K562 (cell line): ENCODE results near the gene SPPL3. TPM values are rescaled to one million over a fixed set of nuclear protein-coding genes. Genes with fewer than 3 reads are reported as not detected.
A peak's percentile ranks its signal among the peaks of the same experiment; 100 is the strongest.

Experiments used
- ATAC-seq: fragments of 200-7000 bp; cut with Tn5 transposase; 3 replicates; pipeline ENCODE4 v1.9.1; 2020; ENCODE audit warnings: moderate library complexity
- BruUV-seq: library from RNA; stranded (reverse); fragments of 400-500 nt; replicated peaks from 2 replicates; lab custom pipeline; 2021; lab: Mats Ljungman, UMichigan
- CTCF ChIA-PET: fragments of 300-600 bp; formaldehyde crosslinking; extraction: SDS; loops from one replicate; lab custom pipeline; 2021; ENCODE audit warnings: low intra/inter-chr PET ratio; lab: Yijun Ruan, JAX
- POLR2A ChIA-PET: fragments of 300-600, 350-650 bp; sonication (Branson Sonifier 250); formaldehyde crosslinking; extraction: SDS; loops from one replicate; lab custom pipeline; 2021; ENCODE audit warnings: antibody characterized with exemption, inconsistent platforms; lab: Yijun Ruan, JAX
- DNase-seq, 4 experiments: peaks; one replicate each; pipeline versions ENCODE4 v3.0.0 to v3.0.0-alpha.2; 2011 to 2018; ENCODE audit warnings: low spot score in 3 of 4, mixed read lengths in 3 of 4; ENCODE audit errors: extremely low read depth in 1 of 4
- FAIRE-seq: peaks from 2 replicates; lab custom pipeline; 2011; peaks lifted over from hg19 to GRCh38; lab: Jason Lieb, UNC
- H2AFZ ChIP-seq: 2 replicates; pipeline ENCODE4 v1.6.0; 2011; ENCODE audit warnings: low read depth, low read length, control low read depth, inconsistent platforms
- H3K27ac ChIP-seq: fragments of 200-600 bp; 3 replicates; pipeline ENCODE4 v1.8.0; 2011; ENCODE audit warnings: low read depth, mild to moderate bottlenecking, control low read depth, inconsistent platforms, low read length, moderate library complexity, mixed read lengths; ENCODE audit errors: extremely low read depth
- H3K27me3 ChIP-seq, 2 experiments: fragments of 300-600 bp in 1 of 2; 2 replicates in 1 of 2; 3 replicates in 1 of 2; pipeline versions ENCODE4 v1.6.0 to v1.8.0; 2011; ENCODE audit warnings: inconsistent platforms in 2 of 2, low read length in 2 of 2, mild to moderate bottlenecking in 1 of 2, mixed read lengths in 1 of 2, moderate library complexity in 1 of 2; ENCODE audit not compliant: control insufficient read depth in 2 of 2, insufficient read depth in 2 of 2
- H3K36me3 ChIP-seq: fragments of 300-600 bp; 3 replicates; pipeline ENCODE4 v1.8.0; 2011; ENCODE audit warnings: mild to moderate bottlenecking, low read length, inconsistent platforms; ENCODE audit not compliant: control insufficient read depth, insufficient read depth
- H3K4me1 ChIP-seq, 2 experiments: fragments of 200-600 bp in 1 of 2; replicated peaks in 1 of 2; 2 replicates in 1 of 2; 3 replicates in 1 of 2; pipeline versions ENCODE4 v1.5.1 to v1.8.0; 2011; ENCODE audit warnings: inconsistent platforms in 2 of 2, low read length in 2 of 2, mild to moderate bottlenecking in 1 of 2, mixed read lengths in 1 of 2, moderate library complexity in 1 of 2; ENCODE audit not compliant: control insufficient read depth in 2 of 2, insufficient read depth in 2 of 2
- H3K4me2 ChIP-seq: 2 replicates; pipeline ENCODE4 v1.6.1; 2011; ENCODE audit warnings: low read length, control low read depth, inconsistent platforms, mixed read lengths; ENCODE audit not compliant: insufficient read depth
- H3K4me3 ChIP-seq: fragments of 200-600 bp; sonication (generic), shearing (Covaris generic); 2 replicates; pipeline ENCODE4 v1.5.1; 2016; ENCODE audit warnings: control low read depth, inconsistent platforms
- H3K79me2 ChIP-seq: fragments of 200-600 bp; 3 replicates; pipeline ENCODE4 v1.8.0; 2011; ENCODE audit warnings: low read length, inconsistent platforms; ENCODE audit not compliant: control insufficient read depth, insufficient read depth
- H3K9ac ChIP-seq, 2 experiments: 2 replicates each; pipeline versions ENCODE4 v1.6.0 to v1.6.1; 2011; ENCODE audit warnings: low read depth in 2 of 2, low read length in 2 of 2, control low read depth in 1 of 2, inconsistent platforms in 1 of 2, mild to moderate bottlenecking in 1 of 2, mixed read lengths in 1 of 2; ENCODE audit not compliant: insufficient read depth in 1 of 2
- H3K9me1 ChIP-seq: one replicate; pipeline ENCODE4 v1.6.0; 2011; ENCODE audit warnings: inconsistent platforms, mild to moderate bottlenecking, low read length, moderate library complexity; ENCODE audit not compliant: control insufficient read depth, insufficient read depth
- H3K9me3 ChIP-seq: replicated peaks from 2 replicates; pipeline ENCODE4 v1.5.1; 2011; ENCODE audit warnings: low read depth, low read length, inconsistent platforms; ENCODE audit not compliant: control insufficient read depth, insufficient read depth
- H4K20me1 ChIP-seq: replicated peaks from 2 replicates; pipeline ENCODE4 v1.6.1; 2011; ENCODE audit warnings: low read length, inconsistent platforms, mixed read lengths; ENCODE audit not compliant: control insufficient read depth, insufficient read depth
- ADNP ChIP-seq: fragments of 200-800 bp; sonication (Bioruptor generic); IDR thresholded peaks from 2 replicates; pipeline ENCODE4 v1.6.1; 2016; ENCODE audit warnings: missing genetic modification characterization, missing compliant biosample characterization
- BCOR ChIP-seq: fragments of 450-650 bp; IDR thresholded peaks from 2 replicates; pipeline ENCODE4 v1.6.1; 2016
- CBX1 ChIP-seq: sonication (generic); IDR thresholded peaks from 2 replicates; pipeline ENCODE4 v1.6.1; 2016; ENCODE audit warnings: antibody characterized with exemption, low read depth, mild to moderate bottlenecking
- CEBPZ ChIP-seq: fragments of 150-350 bp; IDR thresholded peaks from 2 replicates; pipeline ENCODE4 v1.6.1; 2014; ENCODE audit warnings: low read depth, mild to moderate bottlenecking, low read length, borderline replicate concordance
- GTF2A2 ChIP-seq: IDR thresholded peaks from 2 replicates; pipeline ENCODE4 v1.6.1; 2016; ENCODE audit warnings: mild to moderate bottlenecking, missing genetic modification characterization, missing compliant biosample characterization
- HDAC2 ChIP-seq: fragments of 450-650 bp; IDR thresholded peaks from 2 replicates; pipeline ENCODE4 v1.6.1; 2016; ENCODE audit warnings: mild to moderate bottlenecking
- HMG20A ChIP-seq: fragments of 450-650 bp; formaldehyde crosslinking; conservative IDR thresholded peaks from 2 replicates; pipeline ENCODE4 v1.4.0; 2020; ENCODE audit warnings: mild to moderate bottlenecking, mixed read lengths
- HNRNPK ChIP-seq: fragments of 200-400 bp; formaldehyde crosslinking; IDR thresholded peaks from one replicate; pipeline ENCODE4 v1.6.1; 2018; ENCODE audit warnings: mild to moderate bottlenecking, low read depth, low read length; ENCODE audit not compliant: poor library complexity, severe bottlenecking
- KDM1A ChIP-seq, 2 experiments: fragments of 450-650 bp; IDR thresholded peaks; 2 replicates each; pipeline ENCODE4 v1.6.1; 2016; ENCODE audit warnings: mild to moderate bottlenecking in 2 of 2
- RBBP5 ChIP-seq: fragments of 200-600 bp; sonication (generic); IDR thresholded peaks from 2 replicates; pipeline ENCODE4 v1.6.1; 2012; ENCODE audit warnings: borderline replicate concordance, mild to moderate bottlenecking, low read length, control low read depth, inconsistent platforms; ENCODE audit not compliant: insufficient read depth, poor library complexity, severe bottlenecking
- RBM25 ChIP-seq: fragments of 200-400 bp; formaldehyde crosslinking; IDR thresholded peaks from 2 replicates; pipeline ENCODE4 v1.6.1; 2018; ENCODE audit warnings: low read length, low read depth, moderate library complexity; ENCODE audit not compliant: severe bottlenecking
- RBM39 ChIP-seq: fragments of 200-400 bp; formaldehyde crosslinking; optimal IDR thresholded peaks from 2 replicates; pipeline ENCODE3; 2018; ENCODE audit warnings: low read depth, low read length
- RCOR1 ChIP-seq, 2 experiments: IDR thresholded peaks; 2 replicates each; pipeline ENCODE4 v1.6.1; 2012; ENCODE audit warnings: low read depth in 2 of 2, low read length in 2 of 2, borderline replicate concordance in 1 of 2, improper control_type of control experiment in 1 of 2
- SIN3A ChIP-seq, 2 experiments: fragments of 150-350 bp in 1 of 2; IDR thresholded peaks; 2 replicates each; pipeline ENCODE4 v1.6.1; 2011 to 2016; ENCODE audit warnings: borderline replicate concordance in 2 of 2, low read depth in 2 of 2, low read length in 2 of 2, mild to moderate bottlenecking in 2 of 2, moderate library complexity in 2 of 2; ENCODE audit not compliant: control insufficient read depth in 1 of 2
- SMARCA5 ChIP-seq: fragments of 450-650 bp; IDR thresholded peaks from 2 replicates; pipeline ENCODE4 v1.6.1; 2016
- ZBTB43 ChIP-seq: sonication (generic); formaldehyde crosslinking; IDR thresholded peaks from 2 replicates; pipeline ENCODE4 v1.8.0; 2023; ENCODE audit warnings: mild to moderate bottlenecking, missing genetic modification reagents
- ZNF121 ChIP-seq: sonication (generic); formaldehyde crosslinking; conservative IDR thresholded peaks from 2 replicates; pipeline ENCODE4 v1.8.0; 2022; ENCODE audit warnings: missing genetic modification reagents
- ZNF133 ChIP-seq: fragments of 250-450 bp; sonication (Bioruptor Pico); IDR thresholded peaks from 2 replicates; pipeline ENCODE4 v1.4.0; 2020; ENCODE audit warnings: mild to moderate bottlenecking
- WGBS: fragments of 100-300 bp; shearing (Covaris generic); methylation state at CpG from one replicate; pipeline ENCODE4 v1.1.6; 2016; ENCODE audit warnings: low coverage, mixed read lengths; ENCODE audit not compliant: insufficient coverage; ENCODE audit errors: missing lambda C conversion rate; 5-methylcytosine and 5-hydroxymethylcytosine counted together
- in situ Hi-C: fragments of 300-500 bp; cut with MboI; formaldehyde crosslinking; loops from 4 replicates; pipeline ENCODE4 v1.15.0; 2018; ENCODE audit warnings: inconsistent platforms, mixed read lengths
- intact Hi-C: fragments of 100-400 bp; cut with micrococcal nuclease; formaldehyde crosslinking; loops from 2 replicates; pipeline ENCODE4 v1.14.2; 2022
- polyA plus RNA-seq, 8 experiments: library from polyadenylated mRNA; depleted of rRNA in 4 of 8; stranded (reverse) in 5 of 8; unstranded in 3 of 8; fragments of >200 nt; fragmentation: Nextera tagmentation in 2 of 8; fragmentation: Illumina TruSeq in 1 of 8; extraction: Ambion mirVana in 2 of 8; extraction: Trizol in 1 of 8; gene quantifications; 2 replicates each; pipeline versions ENCODE4 v1.2.1 to v1.2.3, GENCODE V29; 2011 to 2014; ENCODE audit warnings: inconsistent platforms in 1 of 8, missing spikeins in 1 of 8
- total RNA-seq, 7 experiments: library from RNA; depleted of rRNA in 6 of 7; stranded (reverse); fragments of >200 nt in 6 of 7; fragmentation: Illumina TruSeq in 2 of 7; extraction: Trizol in 2 of 7; gene quantifications; 2 replicates each; pipeline versions ENCODE4 v1.2.1 to v1.2.3, GENCODE V29; 2011 to 2021; ENCODE audit warnings: low replicate concordance in 1 of 7

The SPPL3 gene
- total and polyA plus RNA-seq, 9 of the 15 experiments (the other 6 are each of a cell fraction or from before 2014, with no cell fraction given) = 2.9 to 32.1 (median 7.1) TPM

GRCh38 chr12:120941412-120941811 is 37.3 kb upstream of the SPPL3 start:
- H2AFZ ChIP-seq = no peak overlapping the region
- H3K36me3 ChIP-seq = no peaks in the 10 kb centered on the region
- no peak overlapping the region for H3K27ac ChIP-seq
- in situ Hi-C loops (no loop called here), intact Hi-C loops (no loop called here)
- H3K27me3 ChIP-seq = peaks cover 5 to 7% of the 10 kb centered on the region in 2 experiments; a peak in 1 of 5 replicates
- no TSS peak for BruUV-seq
- 43% methylated on average over 4 of the region's 4 CpGs for WGBS
- DNase-seq (no peak), ATAC-seq (no peak), FAIRE-seq (no peak)
- no peak overlapping the region for H3K9ac ChIP-seq
- H3K4me2 ChIP-seq = no peak overlapping the region
- TF ChIP-seq SIN3A (IDR thresholded peaks at IDR 0.05; ENCODE audit: borderline replicate concordance in 2 of 2, control insufficient read depth in 1 of 2, low read depth in 2 of 2, low read length in 2 of 2) = no peak
- TF ChIP-seq CBX1 = no peak; the same call in 1 of the 2 replicates
- TF ChIP-seq BCOR = peak; percentile 94
- TF ChIP-seq RBM39 = no peak
- peak; percentile 99 for TF ChIP-seq RBM25
- TF ChIP-seq RCOR1 (IDR thresholded peaks at IDR 0.05; ENCODE audit: borderline replicate concordance in 1 of 2, low read depth in 2 of 2, low read length in 2 of 2) = peak in 1 of 2 experiments; percentile 46; a peak in 1 of 4 replicates
- TF ChIP-seq ZBTB43 (CRISPR knock-in tag) = no peak
- peak; percentile 85 for TF ChIP-seq ADNP (tag)
- peak; percentile 65 to 77 for TF ChIP-seq KDM1A (IDR thresholded peaks at IDR 0.05)
- TF ChIP-seq HNRNPK = no peak
- TF ChIP-seq GTF2A2 (tag) = no peak
- no peak for TF ChIP-seq HMG20A (CRISPR knock-in tag)
- 0 out of 2 replicates have a peak, but pooled peaks have one; percentile 35 for TF ChIP-seq SMARCA5
- TF ChIP-seq CEBPZ = no peak
- TF ChIP-seq RBBP5 = no peak
- no peak for TF ChIP-seq ZNF133 (CRISPR knock-in tag)
- peak; percentile 54; the same call in 1 of the 2 replicates for TF ChIP-seq HDAC2
- TF ChIP-seq ZNF121 (CRISPR knock-in tag) = 0 out of 2 replicates have a peak, but pooled peaks have one; percentile 4
- POLR2A ChIA-PET = interaction anchor here (0.7 to 0.9 kb wide), 2 partner anchors 14 to 21 kb away, joined by 3 to 4 read pairs; no protein-coding TSS in a partner anchor
- H3K9me1 ChIP-seq = no peaks in the 10 kb centered on the region
- no peaks in the 10 kb centered on the region for H3K79me2 ChIP-seq
- no peak overlapping the region for H3K4me3 ChIP-seq
- H4K20me1 ChIP-seq = no peaks in the 10 kb centered on the region
- H3K9me3 ChIP-seq = no peaks in the 10 kb centered on the region
- CTCF ChIA-PET = no interaction called here
- H3K4me1 ChIP-seq = peaks cover 3 to 6% of the 10 kb centered on the region in 2 experiments; a peak in 2 of 5 replicates
